Right atrium auricular region (tissue), 2 donors: ENCODE results near the gene INSYN2A. TPM values are rescaled to one million over a fixed set of nuclear protein-coding genes. Genes with fewer than 3 reads are reported as not detected.

ENCODE experiments used
- DNase-seq: peaks from one replicate; pipeline ENCODE4 v3.0.0-alpha.2; 2019; ENCODE audit warnings: low spot score
- H3K27ac ChIP-seq, 2 donors: fragments of 200-600 bp; sonication (generic); 1 replicate in 1 of 2; 2 replicates in 1 of 2; pipeline ENCODE4 v1.5.1; 2016 to 2019
- H3K27me3 ChIP-seq, 2 donors: fragments of 200-600 bp; sonication (generic); one replicate each; pipeline versions ENCODE4 v1.5.1 to v1.6.0; 2017 to 2019
- H3K36me3 ChIP-seq: fragments of 200-600 bp; sonication (generic); one replicate; pipeline ENCODE4 v1.5.1; 2016
- H3K4me1 ChIP-seq, 2 donors: fragments of 200-600 bp; sonication (generic); one replicate each; pipeline versions ENCODE4 v1.5.1 to v1.6.0; 2017 to 2019
- H3K4me3 ChIP-seq, 2 donors: fragments of 200-600 bp; sonication (generic); 1 replicate in 1 of 2; 2 replicates in 1 of 2; pipeline ENCODE4 v1.5.1; 2017 to 2019; ENCODE audit warnings: mild to moderate bottlenecking in 1 of 2, moderate library complexity in 1 of 2
- H3K9me3 ChIP-seq, 2 donors: fragments of 200-600 bp; sonication (generic); one replicate each; pipeline ENCODE4 v1.5.1; 2019
- CTCF ChIP-seq, 2 donors: fragments of 200-600 bp; sonication (generic); IDR thresholded peaks; one replicate each; pipeline ENCODE4 v1.5.1; 2019; ENCODE audit warnings: antibody characterized with exemption in 2 of 2
- total RNA-seq, 2 donors: library from RNA; depleted of rRNA; stranded (reverse); fragments of >200 nt; gene quantifications; one replicate each; pipeline ENCODE4 v1.1.0, GENCODE V29; 2016

Gene INSYN2A
- total RNA-seq, 2 donors from 2014 or later = 0.11 TPM; not detected in 1

- Histone ChIP-seq H3K9me3 (no peaks in the 10 kb centered on the region), H3K4me1 (no peaks in the 10 kb centered on the region), H3K4me3 (no peak overlapping the region), H3K36me3 (no peaks in the 10 kb centered on the region), H3K27ac (no peak overlapping the region), H3K27me3 (no peaks in the 10 kb centered on the region)
- no peak for TF ChIP-seq CTCF (IDR thresholded peaks at IDR 0.05)
- DNase-seq = no peak
Observed at GRCh38 chr10:127174866-127175265, 21.5 kb downstream of the INSYN2A start.

GRCh38 chr10:127168261-127168660 is 28.1 kb downstream of the INSYN2A start:
- Histone ChIP-seq H3K27me3 (no peaks in the 10 kb centered on the region), H3K27ac (no peak overlapping the region), H3K36me3 (no peaks in the 10 kb centered on the region), H3K9me3 (no peaks in the 10 kb centered on the region), H3K4me3 (no peak overlapping the region), H3K4me1 (no peaks in the 10 kb centered on the region)
- DNase-seq = no peak
- TF ChIP-seq CTCF (IDR thresholded peaks at IDR 0.05) = no peak

GRCh38 chr10:127162841-127163240 is 33.5 kb downstream of the INSYN2A start:
- no peak for TF ChIP-seq CTCF (IDR thresholded peaks at IDR 0.05)
- DNase-seq = no peak
- no peak overlapping the region for H3K27ac ChIP-seq
- no peaks in the 10 kb centered on the region for H3K36me3 ChIP-seq
- H3K27me3 ChIP-seq = no peaks in the 10 kb centered on the region
- no peaks in the 10 kb centered on the region for H3K9me3 ChIP-seq
- H3K4me3 ChIP-seq = no peak overlapping the region
- peaks cover 0 to 1% of the 10 kb centered on the region in 2 donors for H3K4me1 ChIP-seq

GRCh38 chr10:127161482-127161881 is 34.9 kb downstream of the INSYN2A start:
- Histone ChIP-seq H3K4me1 (peaks cover 0 to 13% of the 10 kb centered on the region in 2 donors), H3K27ac (no peak overlapping the region), H3K27me3 (no peaks in the 10 kb centered on the region), H3K9me3 (no peaks in the 10 kb centered on the region), H3K36me3 (no peaks in the 10 kb centered on the region), H3K4me3 (no peak overlapping the region)
- no peak for TF ChIP-seq CTCF (IDR thresholded peaks at IDR 0.05)
- DNase-seq = no peak

GRCh38 chr10:127159648-127160245 is 36.6 kb downstream of the INSYN2A start:
- Histone ChIP-seq H3K4me3 (no peak overlapping the region), H3K4me1 (peaks cover 0 to 13% of the 10 kb centered on the region in 2 donors), H3K9me3 (no peaks in the 10 kb centered on the region), H3K27ac (no peak overlapping the region), H3K27me3 (no peaks in the 10 kb centered on the region), H3K36me3 (no peaks in the 10 kb centered on the region)
- TF ChIP-seq CTCF (IDR thresholded peaks at IDR 0.05) = no peak
- DNase-seq = no peak

GRCh38 chr10:127158662-127159061 is 37.7 kb downstream of the INSYN2A start:
- Histone ChIP-seq H3K9me3 (no peaks in the 10 kb centered on the region), H3K4me3 (no peak overlapping the region), H3K4me1 (peaks cover 0 to 13% of the 10 kb centered on the region in 2 donors), H3K27me3 (no peaks in the 10 kb centered on the region), H3K27ac (no peak overlapping the region), H3K36me3 (no peaks in the 10 kb centered on the region)
- no peak for DNase-seq
- no peak for TF ChIP-seq CTCF (IDR thresholded peaks at IDR 0.05)
